Transverse colon (tissue), 4 donors: ENCODE measurements around the gene USP17L21. TPM values are rescaled to one million over a fixed set of nuclear protein-coding genes. Genes with fewer than 3 reads are reported as not detected.
A peak's percentile ranks its signal among the peaks of the same experiment; 100 is the strongest.
"Not testable (repeated sequence)": the region's sequence is repeated elsewhere in the genome, so short reads cannot be mapped to it uniquely, and the experiment has no call there.

Experiments
- DNase-seq: peaks from one replicate; pipeline ENCODE4 v3.0.0-alpha.2; 2019
- H3K27ac ChIP-seq, 4 donors: fragments of 200-600 bp; sonication (generic); 2 replicates each; pipeline ENCODE4 v1.5.1; 2016 to 2018; ENCODE audit warnings: inconsistent platforms in 4 of 4
- H3K27me3 ChIP-seq: fragments of 200-600 bp; sonication (generic); 2 replicates; pipeline ENCODE4 v1.5.1; 2017; ENCODE audit warnings: inconsistent platforms
- H3K36me3 ChIP-seq, 4 donors: fragments of 200-600 bp; sonication (generic); 2 replicates each; pipeline ENCODE4 v1.5.1; 2017 to 2019; ENCODE audit warnings: inconsistent platforms in 4 of 4
- H3K4me1 ChIP-seq, 4 donors: fragments of 200-600 bp; sonication (generic); 2 replicates each; pipeline ENCODE4 v1.5.1; 2017 to 2020; ENCODE audit warnings: inconsistent platforms in 4 of 4
- H3K4me3 ChIP-seq, 4 donors: fragments of 200-600 bp; sonication (generic); 1 replicate in 1 of 4; 2 replicates in 3 of 4; pipeline versions ENCODE4 v1.5.1 to v1.6.1; 2017 to 2019; ENCODE audit warnings: inconsistent platforms in 4 of 4
- H3K9me3 ChIP-seq, 2 donors: fragments of 200-600 bp; sonication (generic); 2 replicates each; pipeline ENCODE4 v1.5.1; 2017 to 2019; ENCODE audit warnings: inconsistent platforms in 2 of 2
- WGBS, 2 donors: methylation state at CpG; one replicate each; pipeline ENCODE4 v1.1.5; 2018; ENCODE audit warnings: low coverage in 1 of 2; 5-methylcytosine and 5-hydroxymethylcytosine counted together
- in situ Hi-C, 4 donors: fragments of 200-750 bp; cut with MboI; loops; one replicate each; pipeline versions ENCODE4 v1.15.0 to v1.15.1; 2017; ENCODE audit warnings: low sequenced_read_pairs in 3 of 4, low pct_ligation_motif_present in 1 of 4, low pct_unique_long_range_greater_than_20kb in 1 of 4
- intact Hi-C: fragments of 100-400 bp; cut with DNase I; formaldehyde crosslinking; loops from one replicate; pipeline ENCODE4 v1.15.1; 2023; ENCODE audit warnings: low total_unique reads
- total RNA-seq, 4 donors: library from RNA; depleted of rRNA; stranded (reverse); fragments of >200 nt; gene quantifications; one replicate each; pipeline ENCODE4 v1.1.0, GENCODE V29; 2016

USP17L21 gene
- total RNA-seq, 4 donors from 2014 or later, result not detected

- WGBS, 2 donors, result no CpG with 5 or more reads among the region's 13 CpGs
- H3K4me1 ChIP-seq, H3K27ac ChIP-seq, DNase-seq, in situ Hi-C loops, H3K27me3 ChIP-seq, H3K36me3 ChIP-seq, intact Hi-C loops, H3K9me3 ChIP-seq, H3K4me3 ChIP-seq: not testable (repeated sequence)
These were observed 9.6 kb upstream of the USP17L21 start, which contains the start of gene USP17L19 for GRCh38 chr4:9253078-9253477. Gene USP17L19 (plus strand): TSS chr4:9253378. CDS start chr4:9253378, 0 bp downstream.

GRCh38 chr4:9257824-9258223 lies 4.8 kb upstream of the USP17L21 start, which contains the start of gene USP17L20:
Gene USP17L20 (plus strand): TSS chr4:9258124. CDS start chr4:9258124, 0 bp downstream.
- H3K36me3 ChIP-seq, H3K4me1 ChIP-seq, in situ Hi-C loops, H3K4me3 ChIP-seq, intact Hi-C loops, H3K9me3 ChIP-seq, H3K27ac ChIP-seq, DNase-seq, H3K27me3 ChIP-seq: not testable (repeated sequence)
- no CpG with 5 or more reads among the region's 15 CpGs for WGBS, 2 donors

GRCh38 chr4:9267319-9267718 lies 4.6 kb downstream of the USP17L21 start, which contains the start of gene USP17L22:
Gene USP17L22 (plus strand): TSS chr4:9267619. CDS start chr4:9267619, 0 bp downstream.
- H3K27ac ChIP-seq, intact Hi-C loops, H3K27me3 ChIP-seq, in situ Hi-C loops, H3K36me3 ChIP-seq, H3K4me3 ChIP-seq, H3K9me3 ChIP-seq, DNase-seq, H3K4me1 ChIP-seq: not testable (repeated sequence)
- no CpG with 5 or more reads among the region's 15 CpGs for WGBS, 2 donors

GRCh38 chr4:9271719-9272118 lies 9.0 kb downstream of the USP17L21 start:
- H3K27me3 ChIP-seq, H3K27ac ChIP-seq, H3K9me3 ChIP-seq, intact Hi-C loops, in situ Hi-C loops, H3K4me1 ChIP-seq, H3K36me3 ChIP-seq, H3K4me3 ChIP-seq: not testable (repeated sequence)
- peak; percentile 38 for DNase-seq
- WGBS, 2 donors, result 88 to 89% methylated on average over 8 of the region's 10 CpGs

Other genes with a start within 250 kb of the USP17L21 start
- not detected for gene FAM90A26, start 92.5 kb upstream of the USP17L21 start, total RNA-seq
- not detected for gene USP17L10, start 52.2 kb upstream of the USP17L21 start, total RNA-seq
- gene USP17L11, start 47.5 kb upstream of the USP17L21 start, total RNA-seq, result not detected
- not detected for gene USP17L12, start 42.7 kb upstream of the USP17L21 start, total RNA-seq
- not detected for gene USP17L13, start 38.0 kb upstream of the USP17L21 start, total RNA-seq
- gene USP17L15, start 28.5 kb upstream of the USP17L21 start, total RNA-seq, result not detected
- not detected for gene USP17L17, start 19.0 kb upstream of the USP17L21 start, total RNA-seq
- not detected for gene USP17L18, start 14.2 kb upstream of the USP17L21 start, total RNA-seq
- gene USP17L19, start 9.5 kb upstream of the USP17L21 start, total RNA-seq, result not detected
- gene USP17L20, start 4.7 kb upstream of the USP17L21 start, total RNA-seq, result not detected
- gene USP17L22, start 4.7 kb downstream of the USP17L21 start, total RNA-seq, result not detected
- not detected for gene USP17L24, start 62.3 kb downstream of the USP17L21 start, total RNA-seq
- not detected for gene USP17L25, start 67.0 kb downstream of the USP17L21 start, total RNA-seq
- gene USP17L26, start 71.8 kb downstream of the USP17L21 start, total RNA-seq, result not detected
- not detected for gene USP17L5, start 76.5 kb downstream of the USP17L21 start, total RNA-seq
- not detected for gene USP17L27, start 81.3 kb downstream of the USP17L21 start, total RNA-seq
- gene USP17L28, start 86.0 kb downstream of the USP17L21 start, total RNA-seq, result not detected
- gene USP17L29, start 90.8 kb downstream of the USP17L21 start, total RNA-seq, result not detected
- not detected for gene USP17L30, start 100.3 kb downstream of the USP17L21 start, total RNA-seq
- not detected for gene DEFB131A, start 181.5 kb downstream of the USP17L21 start, total RNA-seq